ENCODE measurements around the gene MAN1A1.

DNA sequence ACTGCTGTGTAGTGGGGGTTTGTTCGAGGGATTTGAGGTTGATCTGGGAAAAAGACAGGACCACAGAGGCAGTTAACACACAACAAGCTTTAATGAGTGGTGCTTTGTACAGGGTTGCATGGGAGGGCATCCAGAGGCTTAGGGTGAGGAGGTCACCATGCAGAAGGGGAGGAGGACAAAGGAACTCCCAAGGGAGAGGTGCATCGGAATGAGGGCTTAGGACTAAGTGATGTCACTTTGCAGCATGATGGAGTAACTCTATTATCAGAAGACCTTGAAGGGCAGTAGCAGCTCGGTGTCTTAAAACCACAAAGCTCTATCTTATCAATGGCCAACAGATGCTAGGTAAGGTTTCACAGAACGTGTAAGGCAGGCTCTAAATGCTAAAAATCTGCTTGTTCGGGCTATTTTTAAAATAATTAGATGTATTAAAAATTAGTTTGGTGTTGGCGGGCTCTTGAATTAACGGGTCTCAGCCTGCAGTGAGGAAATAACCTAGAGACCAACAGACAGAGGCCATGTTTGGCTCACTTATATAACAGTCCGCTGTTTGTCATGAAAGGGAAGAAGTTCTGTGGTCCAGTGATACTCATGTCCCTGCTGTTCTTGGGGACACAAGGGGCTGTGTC lies 37.9 kb downstream of the MAN1A1 start:
- no peak for TF ChIP-seq CTCF (IDR thresholded peaks at IDR 0.05; ENCODE audit: low read depth, low read length, missing input control)
- no peak for TF ChIP-seq EGR1 (IDR thresholded peaks at IDR 0.05; ENCODE audit: low read depth in 2 of 2)

Measured in liver (tissue), 3 donors.